Heart right ventricle (tissue), 16 donors: Measurements from ENCODE around the gene SOSTDC1. TPM values are rescaled to one million over a fixed set of nuclear protein-coding genes. Genes with fewer than 3 reads are reported as not detected.

Experiments
- ATAC-seq, 8 donors: fragments of 200-7000 bp; cut with Tn5 transposase; one replicate each; pipeline ENCODE4 v1.9.1; 2020; ENCODE audit warnings: mild to moderate bottlenecking in 8 of 8, moderate library complexity in 8 of 8, moderate number of reproducible peaks in 1 of 8
- DNase-seq, 2 donors: peaks; one replicate each; pipeline ENCODE4 v3.0.0-alpha.2; 2020
- H3K27ac ChIP-seq, 10 donors: fragments of 200-600 bp; sonication (generic) in 2 of 10; one replicate each; pipeline versions ENCODE4 v1.5.0 to v1.8.0; 2020 to 2022; ENCODE audit warnings: mild to moderate bottlenecking in 3 of 10
- H3K27me3 ChIP-seq, 7 donors: fragments of 200-600 bp; one replicate each; pipeline ENCODE4 v1.8.0; 2021 to 2022; ENCODE audit warnings: mild to moderate bottlenecking in 2 of 7
- H3K36me3 ChIP-seq, 9 donors: fragments of 200-600 bp; sonication (generic) in 1 of 9; one replicate each; pipeline versions ENCODE4 v1.5.0 to v1.8.0; 2020 to 2022; ENCODE audit warnings: mild to moderate bottlenecking in 2 of 9
- H3K4me1 ChIP-seq, 9 donors: fragments of 200-600 bp; sonication (generic) in 1 of 9; one replicate each; pipeline versions ENCODE4 v1.5.0 to v1.8.0; 2020 to 2022; ENCODE audit warnings: mild to moderate bottlenecking in 4 of 9
- H3K4me3 ChIP-seq, 10 donors: fragments of 200-600 bp; sonication (generic) in 2 of 10; one replicate each; pipeline versions ENCODE4 v1.5.0 to v1.8.0; 2020 to 2022; ENCODE audit warnings: mild to moderate bottlenecking in 7 of 10, moderate library complexity in 2 of 10
- H3K9me3 ChIP-seq, 11 donors: fragments of 200-600 bp in 10 of 11; sonication (generic) in 2 of 11; one replicate each; pipeline versions ENCODE4 v1.5.0 to v1.8.0; 2013 to 2022; ENCODE audit warnings: mild to moderate bottlenecking in 2 of 11, control low read depth in 1 of 11, moderate library complexity in 1 of 11
- WGBS, 2 donors: extraction: QIAGEN DNeasy Blood & Tissue Kit; methylation state at CpG; one replicate each; pipeline ENCODE4 v1.1.7; 2013; ENCODE audit warnings: inconsistent platforms in 1 of 2; 5-methylcytosine and 5-hydroxymethylcytosine counted together
- intact Hi-C, 10 donors: fragments of 100-400 bp; cut with DNase I; formaldehyde crosslinking; loops; one replicate each; pipeline versions ENCODE4 v1.11.1 to v1.14.2; 2022
- polyA plus RNA-seq, 2 donors: library from polyadenylated mRNA; stranded (reverse); fragments of 200-250 nt; gene quantifications; one replicate each; pipeline ENCODE4 v1.2.3, GENCODE V29; 2013
- total RNA-seq, 10 donors: library from RNA; stranded (reverse); fragmentation: NEBNext Ultra II Directional in 3 of 10; extraction: Animal tissue kit (Norgen Biotek cat#: 25700) in 3 of 10; gene quantifications; one replicate each; pipeline versions ENCODE4 v1.2.1 to v1.2.4, GENCODE V29; 2021 to 2023
- TF ChIP-seq, protein P1 (sequence below), 9 donors: fragments of 200-600 bp; sonication (generic) in 2 of 9; IDR thresholded peaks; one replicate each; pipeline versions ENCODE4 v1.5.0 to v1.8.0; 2021 to 2022; ENCODE audit warnings: antibody characterized with exemption in 9 of 9, mild to moderate bottlenecking in 5 of 9, moderate library complexity in 1 of 9
- donor health status: Arrhythmogenic right ventricular cardiomyopathy.
- donor health status: ischemic (EF 13 %, LVEDD 7.1; RV severe dilation, severe dysfunction).
- donor health status: healthy with polysubstance abuse.
- donor health status: DM: no; HTN: yes; CAD: no.
- donor health status: DM: no; HTN: no; CAD: no.
- donor health status: ischemic (EF 25% LVEDD 6.9; RV normal size, moderate dysfunction).
- donor health status: ischemic (EF 25% LVEDD 5.7; RV mildly dilated, moderate dysfunction).
- donor health status: healthy.
- donor health status: DM: yes; HTN: yes; CAD: no.
- donor health status: Ischemic cardiomyopathy.
- donor health status: ischemic (EF 35%, LVEDD 5.7; RV mildly dilated, moderate dysfunction).
- donor health status: nonischemic (EF 11% LVEDD 7.7; RV severe dilation, severe dysfunction).
- donor health status: DM: yes; HTN: yes; CAD: no.
- donor health status: PGD.
- donor health status: ischemic (EF 29% LVEDD 5.4; RV normal size, mild dysfunction).
- donor health status: nonischemic (EF 23%, LVEDD 6.1; RV moderate dilation, normal function).

SOSTDC1 gene
- total and polyA plus RNA-seq, 12 donors, result 0.15 to 2.1 (median 0.22) TPM; not detected in 5

GRCh38 chr7:16502303-16502702, 36.8 kb upstream of the SOSTDC1 start:
- Histone ChIP-seq H3K36me3 (no peaks in the 10 kb centered on the region), H3K4me3 (no peak overlapping the region), H3K9me3 (no peaks in the 10 kb centered on the region), H3K27ac (no peak overlapping the region), H3K27me3 (peaks cover 0 to 4% (median 0%) of the 10 kb centered on the region in 7 donors), H3K4me1 (no peaks in the 10 kb centered on the region)
- DNase-seq, result no peak
- intact Hi-C loops, result no loop called here
- 96 to 98% methylated on average over 19 of the region's 19 CpGs for WGBS, 2 donors
- TF ChIP-seq, protein P1, sequence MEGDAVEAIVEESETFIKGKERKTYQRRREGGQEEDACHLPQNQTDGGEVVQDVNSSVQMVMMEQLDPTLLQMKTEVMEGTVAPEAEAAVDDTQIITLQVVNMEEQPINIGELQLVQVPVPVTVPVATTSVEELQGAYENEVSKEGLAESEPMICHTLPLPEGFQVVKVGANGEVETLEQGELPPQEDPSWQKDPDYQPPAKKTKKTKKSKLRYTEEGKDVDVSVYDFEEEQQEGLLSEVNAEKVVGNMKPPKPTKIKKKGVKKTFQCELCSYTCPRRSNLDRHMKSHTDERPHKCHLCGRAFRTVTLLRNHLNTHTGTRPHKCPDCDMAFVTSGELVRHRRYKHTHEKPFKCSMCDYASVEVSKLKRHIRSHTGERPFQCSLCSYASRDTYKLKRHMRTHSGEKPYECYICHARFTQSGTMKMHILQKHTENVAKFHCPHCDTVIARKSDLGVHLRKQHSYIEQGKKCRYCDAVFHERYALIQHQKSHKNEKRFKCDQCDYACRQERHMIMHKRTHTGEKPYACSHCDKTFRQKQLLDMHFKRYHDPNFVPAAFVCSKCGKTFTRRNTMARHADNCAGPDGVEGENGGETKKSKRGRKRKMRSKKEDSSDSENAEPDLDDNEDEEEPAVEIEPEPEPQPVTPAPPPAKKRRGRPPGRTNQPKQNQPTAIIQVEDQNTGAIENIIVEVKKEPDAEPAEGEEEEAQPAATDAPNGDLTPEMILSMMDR (IDR thresholded peaks at IDR 0.05), result no peak
- ATAC-seq, result no peak

DNA sequence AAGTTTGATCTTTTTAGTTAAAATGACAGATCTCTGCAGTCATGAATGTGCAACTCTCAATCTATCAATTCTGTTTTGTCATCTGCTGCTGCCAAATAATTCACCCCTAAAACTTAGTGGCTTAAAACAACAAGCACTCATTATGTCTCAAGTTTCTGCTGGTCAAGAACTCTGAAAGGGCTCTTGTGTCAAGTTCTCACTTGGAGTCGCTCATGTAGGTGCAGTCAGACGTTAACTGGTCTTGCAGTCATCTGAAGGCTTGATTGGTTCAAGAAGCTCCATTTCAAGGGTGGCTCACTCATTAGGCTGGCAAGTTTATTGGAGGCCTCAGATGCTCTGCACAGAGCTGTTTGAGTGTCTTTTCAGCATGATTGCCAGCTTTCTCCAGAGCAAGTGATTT, 32.6 kb upstream of the SOSTDC1 start:
- H3K36me3 ChIP-seq, result no peaks in the 10 kb centered on the region
- intact Hi-C loops, result no loop called here
- DNase-seq, result no peak
- H3K9me3 ChIP-seq, result no peaks in the 10 kb centered on the region
- no peak overlapping the region for H3K4me3 ChIP-seq
- no peaks in the 10 kb centered on the region for H3K4me1 ChIP-seq
- WGBS, 2 donors, result 89 to 96% methylated on average over 2 of the region's 2 CpGs
- no peaks in the 10 kb centered on the region for H3K27me3 ChIP-seq
- TF ChIP-seq, protein P1 (IDR thresholded peaks at IDR 0.05), result no peak
- no peak overlapping the region for H3K27ac ChIP-seq
- no peak for ATAC-seq

GRCh38 chr7:16494955-16495719, 29.6 kb upstream of the SOSTDC1 start:
- TF ChIP-seq, protein P1 (IDR thresholded peaks at IDR 0.05), result no peak
- ATAC-seq, result no peak
- intact Hi-C loops, result no loop called here
- H3K27me3 ChIP-seq, result no peaks in the 10 kb centered on the region
- H3K36me3 ChIP-seq, result no peaks in the 10 kb centered on the region
- no peak overlapping the region for H3K4me3 ChIP-seq
- H3K4me1 ChIP-seq, result no peaks in the 10 kb centered on the region
- H3K9me3 ChIP-seq, result no peaks in the 10 kb centered on the region
- no peak overlapping the region for H3K27ac ChIP-seq
- 66 to 69% methylated on average over 4 of the region's 4 CpGs for WGBS, 2 donors
- DNase-seq, result no peak

DNA sequence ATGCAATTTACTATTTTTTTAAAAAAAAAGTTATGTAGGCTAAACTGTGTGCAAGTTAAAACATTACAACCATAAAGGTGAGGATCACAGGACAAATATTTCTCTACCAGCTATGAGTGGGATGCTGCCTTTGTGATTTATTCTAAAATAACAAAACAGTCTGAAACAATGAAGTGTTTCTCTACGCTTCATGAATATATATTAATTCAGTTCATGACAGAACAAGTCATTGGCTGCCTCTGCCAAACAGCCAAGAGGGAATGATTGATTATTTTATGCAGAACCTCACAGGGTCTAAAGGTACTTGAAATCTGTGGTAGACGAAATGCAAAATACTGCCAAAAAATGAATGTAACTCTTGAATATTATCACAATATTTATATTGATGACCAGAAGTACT, 29.0 kb upstream of the SOSTDC1 start:
- no peaks in the 10 kb centered on the region for H3K4me1 ChIP-seq
- intact Hi-C loops, result no loop called here
- ATAC-seq (no peak), DNase-seq (no peak)
- H3K4me3 ChIP-seq, result no peak overlapping the region
- H3K27me3 ChIP-seq, result no peaks in the 10 kb centered on the region
- no peaks in the 10 kb centered on the region for H3K9me3 ChIP-seq
- H3K27ac ChIP-seq, result no peak overlapping the region
- H3K36me3 ChIP-seq, result no peaks in the 10 kb centered on the region
- 95% methylated on average over 2 of the region's 2 CpGs for WGBS, 2 donors
- TF ChIP-seq, protein P1 (IDR thresholded peaks at IDR 0.05), result no peak
